Measurements from ENCODE around the gene PCDHB10. TPM values are rescaled to one million over a fixed set of nuclear protein-coding genes. Genes with fewer than 3 reads are reported as not detected.

The PCDHB10 gene
- total RNA-seq, 1 experiment from 2014 or later = not detected

DNA sequence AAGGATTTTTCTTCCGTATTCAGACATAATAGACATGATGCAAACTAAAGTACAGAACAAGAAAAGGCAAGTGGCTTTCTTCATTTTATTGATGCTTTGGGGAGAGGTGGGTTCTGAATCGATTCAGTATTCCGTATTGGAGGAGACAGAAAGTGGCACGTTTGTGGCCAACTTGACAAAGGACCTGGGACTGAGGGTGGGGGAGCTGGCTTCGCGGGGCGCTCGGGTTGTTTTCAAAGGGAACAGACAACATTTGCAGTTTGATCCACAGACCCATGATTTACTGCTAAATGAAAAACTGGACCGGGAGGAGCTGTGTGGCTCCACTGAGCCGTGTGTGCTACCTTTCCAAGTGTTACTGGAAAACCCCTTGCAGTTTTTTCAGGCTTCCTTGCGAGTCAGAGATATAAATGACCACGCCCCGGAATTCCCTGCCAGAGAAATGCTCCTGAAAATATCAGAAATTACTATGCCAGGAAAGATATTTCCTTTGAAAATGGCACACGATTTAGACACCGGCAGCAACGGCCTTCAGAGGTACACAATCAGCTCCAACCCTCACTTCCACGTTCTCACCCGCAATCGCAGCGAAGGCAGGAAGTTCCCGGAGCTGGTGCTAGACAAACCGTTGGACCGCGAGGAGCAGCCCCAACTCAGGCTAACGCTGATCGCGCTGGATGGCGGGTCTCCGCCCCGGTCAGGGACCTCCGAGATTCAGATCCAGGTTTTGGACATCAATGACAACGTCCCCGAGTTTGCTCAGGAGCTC, 41.7 kb upstream of the PCDHB10 start:
- CTCF ChIA-PET = no interaction called here
- no peak overlapping the region for H2AFZ ChIP-seq (ENCODE audit: low read depth, low read length, poor library complexity, severe bottlenecking)
- POLR2A ChIA-PET = no interaction called here
- no peaks in the 10 kb centered on the region for H3K27me3 ChIP-seq (ENCODE audit: insufficient read depth, low read length)
- no peak for TF ChIP-seq JUND (IDR thresholded peaks at IDR 0.05)
- TF ChIP-seq EZH2phosphoT487 (IDR thresholded peaks at IDR 0.05; ENCODE audit: borderline replicate concordance) = no peak
- TF ChIP-seq CBX3 (IDR thresholded peaks at IDR 0.05; ENCODE audit: low read depth) = no peak
- no peak for TF ChIP-seq SP1 (IDR thresholded peaks at IDR 0.05; ENCODE audit: low read depth)
- no peak for TF ChIP-seq EZH2 (IDR thresholded peaks at IDR 0.05)
- TF ChIP-seq YY1 (IDR thresholded peaks at IDR 0.05; ENCODE audit: extremely low read depth, insufficient replicate concordance, low read depth, low read length) = no peak
- no peak for TF ChIP-seq RAD21 (IDR thresholded peaks at IDR 0.05; ENCODE audit: low read depth)
- TF ChIP-seq, protein P1, sequence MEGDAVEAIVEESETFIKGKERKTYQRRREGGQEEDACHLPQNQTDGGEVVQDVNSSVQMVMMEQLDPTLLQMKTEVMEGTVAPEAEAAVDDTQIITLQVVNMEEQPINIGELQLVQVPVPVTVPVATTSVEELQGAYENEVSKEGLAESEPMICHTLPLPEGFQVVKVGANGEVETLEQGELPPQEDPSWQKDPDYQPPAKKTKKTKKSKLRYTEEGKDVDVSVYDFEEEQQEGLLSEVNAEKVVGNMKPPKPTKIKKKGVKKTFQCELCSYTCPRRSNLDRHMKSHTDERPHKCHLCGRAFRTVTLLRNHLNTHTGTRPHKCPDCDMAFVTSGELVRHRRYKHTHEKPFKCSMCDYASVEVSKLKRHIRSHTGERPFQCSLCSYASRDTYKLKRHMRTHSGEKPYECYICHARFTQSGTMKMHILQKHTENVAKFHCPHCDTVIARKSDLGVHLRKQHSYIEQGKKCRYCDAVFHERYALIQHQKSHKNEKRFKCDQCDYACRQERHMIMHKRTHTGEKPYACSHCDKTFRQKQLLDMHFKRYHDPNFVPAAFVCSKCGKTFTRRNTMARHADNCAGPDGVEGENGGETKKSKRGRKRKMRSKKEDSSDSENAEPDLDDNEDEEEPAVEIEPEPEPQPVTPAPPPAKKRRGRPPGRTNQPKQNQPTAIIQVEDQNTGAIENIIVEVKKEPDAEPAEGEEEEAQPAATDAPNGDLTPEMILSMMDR (IDR thresholded peaks at IDR 0.05 in 2 of 3, conservative IDR thresholded peaks at IDR 0.05 in 1 of 3; ENCODE audit: borderline replicate concordance in 1 of 3, insufficient read depth in 1 of 3, low read depth in 2 of 3, low read length in 2 of 3) = no peak
- TF ChIP-seq, protein P2, sequence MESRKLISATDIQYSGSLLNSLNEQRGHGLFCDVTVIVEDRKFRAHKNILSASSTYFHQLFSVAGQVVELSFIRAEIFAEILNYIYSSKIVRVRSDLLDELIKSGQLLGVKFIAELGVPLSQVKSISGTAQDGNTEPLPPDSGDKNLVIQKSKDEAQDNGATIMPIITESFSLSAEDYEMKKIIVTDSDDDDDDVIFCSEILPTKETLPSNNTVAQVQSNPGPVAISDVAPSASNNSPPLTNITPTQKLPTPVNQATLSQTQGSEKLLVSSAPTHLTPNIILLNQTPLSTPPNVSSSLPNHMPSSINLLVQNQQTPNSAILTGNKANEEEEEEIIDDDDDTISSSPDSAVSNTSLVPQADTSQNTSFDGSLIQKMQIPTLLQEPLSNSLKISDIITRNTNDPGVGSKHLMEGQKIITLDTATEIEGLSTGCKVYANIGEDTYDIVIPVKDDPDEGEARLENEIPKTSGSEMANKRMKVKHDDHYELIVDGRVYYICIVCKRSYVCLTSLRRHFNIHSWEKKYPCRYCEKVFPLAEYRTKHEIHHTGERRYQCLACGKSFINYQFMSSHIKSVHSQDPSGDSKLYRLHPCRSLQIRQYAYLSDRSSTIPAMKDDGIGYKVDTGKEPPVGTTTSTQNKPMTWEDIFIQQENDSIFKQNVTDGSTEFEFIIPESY (IDR thresholded peaks at IDR 0.05; ENCODE audit: extremely low read depth, insufficient replicate concordance, low read length) = no peak
- no peak for TF ChIP-seq SRF (IDR thresholded peaks at IDR 0.05; ENCODE audit: low read depth)
- TF ChIP-seq POLR2A (IDR thresholded peaks at IDR 0.05; ENCODE audit: borderline replicate concordance, extremely low read depth, insufficient read depth, insufficient read length) = no peak
- TF ChIP-seq POLR2AphosphoS5 (IDR thresholded peaks at IDR 0.05; ENCODE audit: low read depth, low read length) = no peak
- TF ChIP-seq FOSL1 (IDR thresholded peaks at IDR 0.05; ENCODE audit: low read depth) = no peak
- no peak for TF ChIP-seq ZFX (IDR thresholded peaks at IDR 0.05)
- H3K79me2 ChIP-seq (ENCODE audit: insufficient read depth, low read length) = no peaks in the 10 kb centered on the region
- H3K27ac ChIP-seq (ENCODE audit: low read depth, low read length) = no peak overlapping the region
- no peaks in the 10 kb centered on the region for H3K9me2 ChIP-seq (ENCODE audit: insufficient read depth)
- RAD21 ChIA-PET (ENCODE audit: low non-redundant PET in 1 of 2, low total read pairs in 2 of 2, uncharacterized antibody in 2 of 2, unreplicated experiment in 2 of 2) = no interaction called here
- no peaks in the 10 kb centered on the region for H3K4me1 ChIP-seq (ENCODE audit: control insufficient read depth in 1 of 2, insufficient read depth in 2 of 2, low read length in 2 of 2)
- no peaks in the 10 kb centered on the region for H4K20me1 ChIP-seq (ENCODE audit: insufficient read depth)
- ATAC-seq (no peak), DNase-seq (ENCODE audit: low read depth, low spot score) (no peak)
- no peak overlapping the region for H3K4me3 ChIP-seq (replicated peaks in 1 of 2; ENCODE audit: low read depth in 1 of 2, low read length in 2 of 2)
- no peak overlapping the region for H3K4me2 ChIP-seq (ENCODE audit: low read length)
- intact Hi-C loops (cut with micrococcal nuclease) = no loop called here
- no peak overlapping the region for H3K9ac ChIP-seq (ENCODE audit: low read length)
- BruUV-seq (replicated peaks) = no TSS peak
- H3K9me3 ChIP-seq (ENCODE audit: control insufficient read depth in 1 of 2, insufficient read depth in 1 of 2, low read depth in 1 of 2, low read length in 2 of 2) = no peaks in the 10 kb centered on the region; a peak in 1 of 4 replicates
- H3K36me3 ChIP-seq (ENCODE audit: control insufficient read depth in 1 of 2, insufficient read depth in 2 of 2, low read length in 2 of 2) = no peaks in the 10 kb centered on the region

Measured in HCT116 (cell line).